Hepatocyte (in vitro differentiated cells): ENCODE measurements around the gene SEH1L.

Experiments
- EZH2 ChIP-seq: fragments of 200-600 bp; sonication (generic); IDR thresholded peaks from 2 replicates; pipeline ENCODE4 v1.6.1; 2016; ENCODE audit warnings: antibody characterized with exemption, mild to moderate bottlenecking, borderline replicate concordance
- EZH2phosphoT487 ChIP-seq: fragments of 200-600 bp; sonication (generic); IDR thresholded peaks from one replicate; pipeline ENCODE4 v1.6.1; 2018; ENCODE audit warnings: antibody characterized with exemption, mild to moderate bottlenecking, low read depth, moderate library complexity; ENCODE audit not compliant: unreplicated experiment, severe bottlenecking
- TF ChIP-seq, protein P1 (sequence below): fragments of 200-600 bp; sonication (generic); IDR thresholded peaks from 2 replicates; pipeline ENCODE4 v1.5.1; 2016; ENCODE audit warnings: antibody characterized with exemption, mild to moderate bottlenecking; ENCODE audit not compliant: poor library complexity

DNA sequence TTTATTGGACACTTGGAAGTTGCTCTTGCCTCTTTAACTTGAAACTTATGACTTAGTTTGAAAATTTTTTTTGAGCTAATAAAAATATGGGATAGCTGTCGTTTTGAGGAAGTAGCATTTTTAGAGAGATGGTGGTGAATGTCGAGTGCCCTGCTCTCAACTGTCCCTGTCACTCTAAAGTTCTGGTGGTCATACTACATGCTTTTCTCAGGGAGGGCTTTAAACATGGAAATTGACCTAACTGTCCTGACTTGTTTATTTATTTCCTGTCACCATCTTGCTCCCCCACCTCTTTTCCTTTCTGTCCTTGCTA lies 59.4 kb downstream of the SEH1L start:
- TF ChIP-seq, protein P1, sequence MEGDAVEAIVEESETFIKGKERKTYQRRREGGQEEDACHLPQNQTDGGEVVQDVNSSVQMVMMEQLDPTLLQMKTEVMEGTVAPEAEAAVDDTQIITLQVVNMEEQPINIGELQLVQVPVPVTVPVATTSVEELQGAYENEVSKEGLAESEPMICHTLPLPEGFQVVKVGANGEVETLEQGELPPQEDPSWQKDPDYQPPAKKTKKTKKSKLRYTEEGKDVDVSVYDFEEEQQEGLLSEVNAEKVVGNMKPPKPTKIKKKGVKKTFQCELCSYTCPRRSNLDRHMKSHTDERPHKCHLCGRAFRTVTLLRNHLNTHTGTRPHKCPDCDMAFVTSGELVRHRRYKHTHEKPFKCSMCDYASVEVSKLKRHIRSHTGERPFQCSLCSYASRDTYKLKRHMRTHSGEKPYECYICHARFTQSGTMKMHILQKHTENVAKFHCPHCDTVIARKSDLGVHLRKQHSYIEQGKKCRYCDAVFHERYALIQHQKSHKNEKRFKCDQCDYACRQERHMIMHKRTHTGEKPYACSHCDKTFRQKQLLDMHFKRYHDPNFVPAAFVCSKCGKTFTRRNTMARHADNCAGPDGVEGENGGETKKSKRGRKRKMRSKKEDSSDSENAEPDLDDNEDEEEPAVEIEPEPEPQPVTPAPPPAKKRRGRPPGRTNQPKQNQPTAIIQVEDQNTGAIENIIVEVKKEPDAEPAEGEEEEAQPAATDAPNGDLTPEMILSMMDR = no peak
- TF ChIP-seq EZH2 (no peak), EZH2phosphoT487 (no peak)
